IPS-18c (cell line): Measurements from ENCODE around the gene CREB5.

Experiments used
- H3K4me3 ChIP-seq: 2 replicates; pipeline ENCODE4 v1.7.0; 2013; ENCODE audit warnings: low read depth, mild to moderate bottlenecking, low read length, moderate library complexity; ENCODE audit not compliant: insufficient read depth
- H3K9me3 ChIP-seq: one replicate; pipeline ENCODE4 v1.6.1; 2013; ENCODE audit warnings: mild to moderate bottlenecking, low read length, moderate library complexity; ENCODE audit not compliant: control insufficient read depth, insufficient read depth

Gene CREB5

DNA sequence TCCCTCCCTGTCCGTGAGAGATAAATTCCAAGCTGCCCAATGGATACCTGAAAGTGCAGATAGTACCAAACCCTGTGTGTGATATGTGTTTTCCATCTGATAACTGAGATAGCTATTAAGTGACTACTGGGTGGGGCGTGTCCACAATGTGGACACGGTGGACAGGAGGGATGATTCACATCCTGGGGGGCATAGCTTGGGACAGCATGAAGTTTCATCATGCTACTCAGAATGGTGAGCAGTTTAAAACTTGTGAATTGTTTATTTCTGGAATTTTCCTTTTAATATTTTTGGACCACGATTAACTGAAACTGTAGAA, 158.6 kb downstream of the CREB5 start:
- Histone ChIP-seq H3K9me3 (no peaks in the 10 kb centered on the region), H3K4me3 (no peak overlapping the region)

DNA sequence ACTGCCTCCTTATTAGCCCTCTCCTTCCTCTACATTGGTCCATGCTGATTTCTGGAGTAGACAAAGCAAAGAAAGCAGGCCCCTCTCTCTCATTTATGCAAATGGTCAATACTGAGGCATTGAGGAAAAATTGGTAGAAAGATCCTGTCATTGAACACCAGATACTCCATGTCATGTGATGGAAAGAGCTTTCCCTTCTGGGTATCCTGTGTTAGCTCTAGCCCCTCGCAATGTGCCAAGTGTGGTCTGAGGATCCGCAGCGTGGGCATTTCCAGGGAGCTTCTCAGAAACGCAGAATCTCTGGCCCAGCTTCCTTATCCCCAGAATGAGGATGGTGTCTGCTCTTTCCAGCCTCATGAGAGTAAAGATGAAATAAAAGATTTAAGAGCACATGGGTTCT, 159.1 kb downstream of the CREB5 start:
- no peak overlapping the region for H3K4me3 ChIP-seq
- H3K9me3 ChIP-seq = no peaks in the 10 kb centered on the region

DNA sequence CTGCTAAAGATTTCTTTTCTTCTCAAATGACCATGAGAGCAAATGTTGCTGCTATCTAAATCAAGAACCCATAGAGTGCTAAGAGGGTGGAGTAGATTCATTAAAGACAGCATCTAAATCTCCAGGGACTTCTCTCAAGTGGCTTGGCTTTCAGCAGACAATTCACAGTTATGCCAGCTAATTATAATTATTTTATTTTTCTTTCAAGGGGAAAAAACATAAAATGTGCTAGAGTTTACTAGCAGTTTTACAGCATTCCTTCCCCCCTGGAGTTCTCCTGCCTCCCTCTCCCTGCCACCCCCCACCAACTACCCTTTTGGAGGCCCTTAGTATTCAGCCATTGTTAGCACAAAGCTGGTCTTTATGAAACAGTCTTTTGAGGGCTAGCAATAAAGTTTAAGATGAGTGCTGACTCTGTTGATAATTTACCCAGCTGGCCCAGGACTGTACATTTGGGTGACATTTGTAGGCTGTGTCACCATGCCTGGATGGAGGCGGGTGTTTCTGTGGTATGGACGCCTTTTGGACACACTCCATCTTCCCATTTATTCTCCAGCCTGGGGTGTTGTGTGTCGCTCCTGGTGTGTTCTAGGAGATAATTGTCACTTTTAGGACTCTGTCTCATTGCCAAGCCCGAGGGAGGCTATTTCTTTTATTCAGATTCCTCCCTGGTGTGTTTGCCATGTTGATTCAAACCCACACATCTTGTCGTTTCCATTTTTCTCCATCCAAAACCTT, 160.2 kb downstream of the CREB5 start:
- no peaks in the 10 kb centered on the region for H3K9me3 ChIP-seq

DNA sequence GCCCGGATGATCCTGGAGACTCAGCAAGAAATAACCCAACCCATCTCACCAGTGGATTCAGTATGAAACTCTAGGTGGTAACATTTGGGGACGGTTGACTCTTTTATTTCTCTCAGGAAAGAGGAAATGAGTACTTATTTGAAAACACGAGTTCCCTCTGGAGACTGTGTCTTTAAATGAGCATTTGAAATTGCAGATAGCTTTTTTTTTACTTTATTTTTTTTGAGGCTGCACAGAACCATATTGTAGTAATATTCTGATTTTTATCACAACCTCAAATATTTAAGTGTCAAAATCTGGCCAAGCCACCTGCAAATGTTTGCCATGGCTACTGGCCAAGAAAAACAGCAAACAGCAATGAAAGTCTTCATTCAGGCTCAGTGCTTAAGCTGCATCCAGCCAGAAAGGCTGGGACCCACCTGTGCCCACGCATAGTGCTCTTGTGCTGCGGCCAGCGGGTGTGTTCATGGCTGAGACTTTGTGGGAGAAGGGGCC, 160.8 kb downstream of the CREB5 start:
- no peak overlapping the region for H3K4me3 ChIP-seq

More for the DNA sequence above, 160.2 kb downstream of the CREB5 start:
- no peak overlapping the region for H3K4me3 ChIP-seq

DNA sequence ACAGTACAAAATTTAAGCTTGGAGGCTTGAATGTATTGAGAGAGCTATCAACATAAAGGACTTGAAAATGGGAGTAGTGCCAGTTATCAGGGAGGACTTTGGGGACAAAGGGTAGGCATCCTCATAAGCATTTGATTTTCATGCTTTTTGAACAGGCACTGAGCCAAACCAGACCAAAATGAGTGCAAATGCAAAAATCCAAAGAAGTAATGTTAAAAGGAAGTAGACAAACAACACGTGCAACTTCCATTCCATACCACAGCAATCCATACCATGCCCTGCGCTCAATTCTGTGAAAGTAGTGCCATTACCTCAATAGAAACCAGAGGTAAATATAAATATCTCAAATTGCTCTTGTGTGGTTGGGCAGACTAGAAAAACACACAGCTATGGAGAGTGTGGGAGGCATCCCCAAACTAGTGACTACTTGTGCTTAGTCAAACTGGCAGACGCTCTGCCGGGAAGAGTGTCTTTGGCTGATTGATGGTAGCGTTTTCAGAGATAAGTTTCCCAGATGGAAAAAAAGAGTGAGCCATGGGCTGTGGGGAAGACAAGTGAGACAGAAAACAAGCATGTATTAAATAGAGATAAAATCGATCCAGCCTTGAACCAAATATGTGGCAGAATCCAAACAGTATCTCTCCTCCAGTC, 161.5 kb downstream of the CREB5 start:
- no peak overlapping the region for H3K4me3 ChIP-seq
- no peaks in the 10 kb centered on the region for H3K9me3 ChIP-seq

More for the DNA sequence above, 160.8 kb downstream of the CREB5 start:
- no peaks in the 10 kb centered on the region for H3K9me3 ChIP-seq

DNA sequence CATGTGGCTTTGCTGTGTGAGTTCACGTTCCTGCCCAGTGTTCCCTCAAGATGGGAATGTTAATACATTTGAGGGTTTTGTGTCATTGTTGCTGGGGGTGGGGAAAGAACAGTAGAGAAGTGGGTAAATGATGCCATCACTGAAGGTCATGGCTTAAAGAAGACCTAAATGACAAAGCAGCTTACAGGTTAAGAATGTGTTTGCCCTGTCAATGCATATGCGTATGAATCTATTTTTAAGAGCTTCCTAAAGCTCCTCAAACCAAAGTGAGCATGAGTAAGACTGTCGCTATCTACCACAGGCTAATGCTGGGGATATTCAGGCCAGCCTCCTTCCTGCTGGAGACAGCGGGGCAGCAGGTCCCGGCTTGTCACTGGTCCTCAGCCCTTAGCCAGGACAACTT, 162.9 kb downstream of the CREB5 start:
- Histone ChIP-seq H3K4me3 (no peak overlapping the region), H3K9me3 (peaks cover 2% of the 10 kb centered on the region)

DNA sequence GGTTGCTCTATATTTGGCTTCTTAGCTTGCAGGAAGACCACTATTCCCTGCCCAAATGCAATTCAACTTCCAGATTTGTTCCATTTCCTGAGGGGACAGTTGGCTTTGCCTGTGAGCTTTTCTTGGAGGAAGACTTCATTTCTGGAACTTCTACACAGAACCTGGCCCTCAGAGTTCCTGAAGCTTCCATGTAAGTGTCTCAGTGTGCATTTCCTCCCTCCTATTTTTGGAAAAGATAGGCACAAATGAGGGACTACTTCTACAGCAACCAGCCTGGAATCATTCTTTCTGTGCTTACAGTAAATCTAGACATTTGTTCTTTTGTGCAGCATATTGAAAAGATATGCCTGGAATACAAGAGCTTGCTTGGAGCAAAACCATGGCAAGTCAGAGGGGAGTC, 164.3 kb downstream of the CREB5 start:
- no peak overlapping the region for H3K4me3 ChIP-seq
- H3K9me3 ChIP-seq = peaks cover 2% of the 10 kb centered on the region

DNA sequence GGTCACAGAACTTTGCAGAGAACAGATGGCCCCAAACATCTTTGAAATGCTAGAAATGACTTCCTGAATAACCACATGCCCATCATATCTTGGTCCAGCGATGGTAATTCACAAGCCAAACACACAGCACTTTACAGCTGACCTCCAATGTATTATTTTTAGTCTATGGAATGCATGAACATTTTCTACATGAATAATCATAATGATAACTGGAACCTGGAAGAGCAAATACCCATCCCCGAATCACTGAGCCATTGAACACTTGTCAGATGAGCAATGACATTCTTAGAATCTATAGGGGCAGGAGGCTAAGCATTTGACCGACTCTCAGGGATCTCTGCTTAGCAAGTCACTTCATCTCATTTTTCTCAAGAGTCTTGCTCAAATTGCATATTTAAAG, 167.3 kb downstream of the CREB5 start:
- peaks cover 2% of the 10 kb centered on the region for H3K9me3 ChIP-seq
- no peak overlapping the region for H3K4me3 ChIP-seq

DNA sequence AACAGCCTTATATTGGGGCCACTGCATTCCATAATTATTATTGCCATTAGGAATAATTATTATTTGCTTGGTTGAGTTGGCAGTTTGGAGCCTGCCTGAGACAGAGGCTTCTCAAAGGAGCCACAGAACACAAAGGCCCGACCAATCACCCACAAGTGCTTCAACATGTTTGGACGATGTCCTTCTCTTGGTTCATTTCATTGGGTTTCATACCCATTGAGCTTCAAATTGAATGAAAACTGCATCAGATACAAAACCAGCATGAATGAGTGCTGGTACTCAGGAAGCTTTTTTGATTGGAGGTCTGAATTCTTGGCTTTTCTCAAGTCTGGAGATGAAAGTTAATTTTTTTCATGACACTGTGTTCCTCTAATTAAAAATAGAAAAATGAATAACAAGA, 168.3 kb downstream of the CREB5 start:
- no peak overlapping the region for H3K4me3 ChIP-seq

DNA sequence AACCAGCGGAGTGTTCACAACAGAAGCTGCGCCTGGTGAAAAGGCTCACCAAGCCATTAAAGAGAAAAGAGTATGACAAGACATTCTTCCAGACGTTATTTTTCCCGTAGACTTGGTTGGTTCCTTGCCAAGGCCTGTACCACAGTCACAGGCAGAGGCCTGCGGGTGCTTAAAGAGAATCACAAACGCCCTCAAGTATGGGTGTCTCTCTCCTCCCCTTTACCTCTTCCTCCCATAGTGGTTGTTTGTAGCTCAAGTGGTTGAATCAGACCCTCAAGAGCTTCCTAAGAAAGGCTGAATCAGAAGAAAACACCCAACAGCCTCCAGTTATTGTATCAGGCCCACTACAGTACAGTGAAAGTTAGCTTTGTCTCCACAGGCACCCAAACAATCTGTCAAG, 169.0 kb downstream of the CREB5 start:
- H3K4me3 ChIP-seq = no peak overlapping the region
- peaks cover 2% of the 10 kb centered on the region for H3K9me3 ChIP-seq

More for the DNA sequence above, 168.3 kb downstream of the CREB5 start:
- peaks cover 2% of the 10 kb centered on the region for H3K9me3 ChIP-seq

DNA sequence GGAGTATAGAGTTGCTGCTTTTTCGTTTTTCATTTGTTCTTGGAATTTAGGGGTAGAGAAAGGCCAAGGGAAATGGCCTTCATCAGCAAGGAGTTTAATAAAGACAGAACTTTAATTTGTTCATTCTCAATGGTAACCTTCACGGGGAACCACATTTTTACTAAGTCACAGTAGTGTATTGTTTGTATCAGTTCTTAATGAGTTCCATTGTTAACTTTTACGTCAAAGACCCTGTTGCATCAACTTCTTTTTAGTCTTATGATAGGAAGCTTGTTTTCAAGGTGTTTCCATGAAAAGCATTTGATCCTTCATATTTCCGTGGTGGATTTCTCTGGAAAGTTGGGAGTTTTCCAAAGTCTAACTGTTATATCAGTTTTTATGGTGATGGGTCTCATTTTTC, 169.9 kb downstream of the CREB5 start:
- Histone ChIP-seq H3K4me3 (no peak overlapping the region), H3K9me3 (peaks cover 2% of the 10 kb centered on the region)

DNA sequence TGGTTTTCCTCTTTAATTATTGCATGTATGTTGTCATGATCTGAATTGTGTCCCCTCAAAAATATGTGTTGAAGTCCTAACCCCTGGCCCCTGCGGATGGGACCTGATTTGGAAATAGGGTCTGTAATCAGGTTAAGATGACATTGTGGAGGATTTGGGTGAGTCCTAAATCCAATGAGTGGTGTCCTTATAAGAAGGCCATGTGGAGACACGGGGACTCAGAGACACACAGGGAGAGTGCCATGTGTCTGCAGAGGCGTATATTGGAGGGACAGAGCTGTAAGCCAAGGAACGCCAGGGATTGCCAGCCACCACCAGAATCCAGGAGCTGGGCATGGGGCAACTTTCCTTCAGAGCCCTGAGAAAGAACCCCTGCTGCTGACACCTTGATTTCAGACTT, 171.9 kb downstream of the CREB5 start:
- H3K9me3 ChIP-seq = peaks cover 2% of the 10 kb centered on the region
- H3K4me3 ChIP-seq = no peak overlapping the region

DNA sequence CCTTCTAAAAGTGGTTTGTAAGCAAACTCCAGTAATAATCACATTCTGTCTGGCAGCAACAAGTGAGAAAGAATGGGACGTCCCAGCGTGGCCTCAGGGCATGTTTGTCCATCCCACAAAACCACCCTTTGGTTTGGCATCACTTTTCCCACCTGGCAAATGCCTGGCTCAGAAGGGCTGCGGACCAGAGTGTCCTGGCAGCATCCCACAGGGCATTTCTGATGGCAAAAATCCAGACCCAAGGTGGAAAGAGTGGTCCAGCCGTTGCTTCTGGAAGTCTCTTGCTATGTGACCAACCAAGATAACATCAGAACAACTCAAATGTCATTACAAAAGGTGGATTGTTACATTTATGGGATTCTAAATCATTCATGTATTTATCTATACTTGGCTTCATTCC, 174.4 kb downstream of the CREB5 start:
- no peak overlapping the region for H3K4me3 ChIP-seq

DNA sequence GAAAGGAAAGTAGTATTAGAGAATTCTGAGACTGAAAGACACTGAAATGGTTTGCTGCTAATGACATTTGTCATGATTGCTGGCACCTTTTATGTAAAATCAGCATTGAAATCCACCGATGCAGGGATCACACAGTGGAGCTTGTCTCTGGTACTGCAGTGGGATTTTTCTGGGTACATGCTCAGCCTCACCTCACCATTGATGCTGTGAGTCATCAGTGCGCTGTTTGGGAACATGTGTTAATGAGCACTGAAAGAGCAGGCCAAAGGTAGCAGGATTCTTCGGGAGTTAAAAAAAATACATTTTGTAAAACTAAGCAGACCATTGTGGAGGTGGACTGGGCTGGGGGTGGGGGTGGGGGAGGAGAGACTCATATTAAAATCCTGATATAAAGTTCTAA, 174.9 kb downstream of the CREB5 start:
- Histone ChIP-seq H3K4me3 (no peak overlapping the region), H3K9me3 (no peaks in the 10 kb centered on the region)

More for the DNA sequence above, 174.4 kb downstream of the CREB5 start:
- H3K9me3 ChIP-seq = no peaks in the 10 kb centered on the region

DNA sequence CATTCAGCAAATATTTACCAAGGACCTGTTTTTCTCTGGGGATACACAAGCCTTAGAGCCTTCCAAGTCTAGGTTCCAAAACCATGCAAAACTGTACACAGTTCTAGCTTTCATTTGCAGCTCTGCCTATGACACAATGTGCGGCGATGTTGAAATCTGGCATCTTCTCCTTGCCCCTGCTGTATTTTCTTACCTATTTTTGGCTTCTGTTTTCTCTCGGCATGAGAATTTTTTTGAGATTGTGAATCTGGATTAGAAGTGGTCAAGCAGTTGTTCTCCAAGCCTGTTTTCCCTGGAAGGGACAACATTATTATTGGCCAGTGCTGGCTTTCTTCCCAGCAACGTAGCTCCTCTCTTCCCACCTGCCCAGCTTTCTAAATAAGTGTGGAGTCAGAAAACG, 176.3 kb downstream of the CREB5 start:
- Histone ChIP-seq H3K9me3 (no peaks in the 10 kb centered on the region), H3K4me3 (no peak overlapping the region)

DNA sequence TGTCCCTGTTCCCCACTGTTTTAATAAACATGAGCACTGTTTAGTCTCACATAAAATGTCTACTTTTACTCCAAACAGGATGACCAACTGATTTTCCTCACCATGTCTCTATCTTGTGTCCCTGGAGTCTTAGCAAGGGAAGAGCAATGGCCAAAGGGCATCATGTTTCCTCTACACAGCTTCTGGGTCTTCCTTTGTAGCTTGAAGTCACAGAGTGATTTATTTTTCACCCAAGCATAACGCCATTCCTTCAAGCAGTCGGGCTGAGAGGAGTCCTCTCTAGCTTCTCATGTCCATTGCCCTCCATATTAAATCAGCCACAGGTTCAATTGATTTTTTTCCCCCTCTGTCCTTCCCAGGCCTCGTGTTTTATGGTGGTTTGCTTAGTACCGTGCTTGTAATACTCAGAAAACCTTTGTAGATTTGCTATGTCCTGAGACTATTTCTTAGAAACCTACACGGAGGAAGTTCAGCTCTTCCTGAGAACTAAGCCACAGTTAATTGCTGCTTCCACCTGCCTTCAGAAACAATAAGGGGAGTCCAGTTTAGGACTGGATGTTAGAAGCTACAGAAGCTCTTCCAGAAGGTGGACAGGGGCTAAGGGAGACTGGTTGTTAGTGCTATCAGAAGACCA, 178.8 kb downstream of the CREB5 start:
- H3K4me3 ChIP-seq = no peak overlapping the region

DNA sequence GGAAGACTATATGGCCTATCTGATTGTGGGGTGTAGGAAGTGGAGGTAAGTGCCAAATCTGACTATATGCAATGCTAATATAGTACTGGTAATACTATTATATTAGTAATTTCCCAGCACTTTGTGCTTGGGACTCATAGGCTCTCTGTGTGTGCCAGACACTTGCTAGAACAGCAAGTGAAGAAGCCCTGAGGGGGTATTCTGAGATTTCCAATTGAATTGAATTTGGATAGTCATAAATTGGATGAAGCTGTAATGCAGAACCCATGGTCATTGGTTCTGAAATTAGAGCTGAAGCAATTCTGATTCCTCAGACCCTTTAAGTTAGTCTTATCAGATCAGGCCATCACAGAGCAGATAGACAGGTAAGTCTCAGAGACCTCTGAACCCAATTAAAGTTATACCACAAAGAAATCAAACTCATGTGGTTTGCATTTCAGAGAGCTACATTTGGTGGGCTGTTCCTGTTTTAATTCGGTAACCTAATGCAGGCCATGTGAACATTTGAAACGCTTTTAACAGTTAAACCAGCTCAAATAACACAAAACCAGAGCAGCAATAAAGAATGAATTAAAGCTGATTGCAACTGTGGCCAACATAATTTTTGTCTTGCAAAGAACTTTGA, 179.5 kb downstream of the CREB5 start:
- H3K9me3 ChIP-seq = peaks cover 3% of the 10 kb centered on the region
- no peak overlapping the region for H3K4me3 ChIP-seq

More for the DNA sequence above, 178.8 kb downstream of the CREB5 start:
- H3K9me3 ChIP-seq = peaks cover 3% of the 10 kb centered on the region

DNA sequence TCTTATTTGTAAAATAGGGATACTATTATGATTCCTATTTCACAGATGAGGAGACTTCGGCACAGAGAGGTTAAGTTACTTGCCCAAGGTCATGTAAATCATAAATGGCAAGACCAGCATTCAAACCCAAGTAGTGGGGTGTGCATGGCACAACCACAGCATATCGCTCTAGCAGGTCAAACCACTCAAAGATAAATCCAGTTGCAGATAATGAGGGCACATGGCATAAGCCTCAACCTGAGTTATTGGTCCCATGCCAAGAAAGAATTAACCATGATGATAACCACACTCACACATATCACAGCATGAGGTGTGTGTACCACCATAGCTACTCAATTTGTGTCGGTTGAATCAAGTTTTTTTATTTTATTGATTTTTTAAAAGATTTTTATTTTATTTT, 180.5 kb downstream of the CREB5 start:
- no peak overlapping the region for H3K4me3 ChIP-seq

More for the DNA sequence above, 180.5 kb downstream of the CREB5 start:
- peaks cover 6% of the 10 kb centered on the region for H3K9me3 ChIP-seq
